ENCODE results near the gene PLB1.

Gene PLB1

GRCh38 chr2:28595323-28595722 lies 99.5 kb downstream of the PLB1 start:
- Histone ChIP-seq H3K27me3 (ENCODE audit: insufficient read depth, low read length, poor library complexity) (peaks cover 3% of the 10 kb centered on the region), H3K9me3 (ENCODE audit: insufficient read depth, low read length, severe bottlenecking) (no peaks in the 10 kb centered on the region), H3K4me3 (ENCODE audit: low read depth in 1 of 2, low read length in 2 of 2) (no peak overlapping the region), H3K4me1 (ENCODE audit: insufficient read depth, low read length) (no peaks in the 10 kb centered on the region), H3K27ac (ENCODE audit: low read length) (no peak overlapping the region), H3K4me2 (ENCODE audit: insufficient read depth, low read length) (no peak overlapping the region), H3K79me2 (ENCODE audit: insufficient read depth, low read length) (no peaks in the 10 kb centered on the region), H3K36me3 (ENCODE audit: insufficient read depth, low read length) (no peaks in the 10 kb centered on the region), H2AFZ (ENCODE audit: low read depth, low read length) (no peak overlapping the region), H3K9ac (ENCODE audit: low read depth, low read length) (no peak overlapping the region), H4K20me1 (ENCODE audit: insufficient read depth, low read length) (no peaks in the 10 kb centered on the region)
- ATAC-seq (ENCODE audit: insufficient read depth, low read depth) (no peak), DNase-seq (no peak)
- no peak for TF ChIP-seq CTCF (IDR thresholded peaks at IDR 0.05; ENCODE audit: borderline replicate concordance, extremely low read depth, low read length, poor library complexity, severe bottlenecking)
- TF ChIP-seq EZH2 (IDR thresholded peaks at IDR 0.05; ENCODE audit: borderline replicate concordance, low read depth, low read length, severe bottlenecking), result no peak

GRCh38 chr2:28598484-28598883 lies 102.6 kb downstream of the PLB1 start:
- DNase-seq (no peak), ATAC-seq (ENCODE audit: insufficient read depth, low read depth) (no peak)
- TF ChIP-seq CTCF (IDR thresholded peaks at IDR 0.05; ENCODE audit: borderline replicate concordance, extremely low read depth, low read length, poor library complexity, severe bottlenecking), result no peak
- H3K79me2 ChIP-seq (ENCODE audit: insufficient read depth, low read length), result no peaks in the 10 kb centered on the region
- no peak overlapping the region for H3K9ac ChIP-seq (ENCODE audit: low read depth, low read length)
- no peaks in the 10 kb centered on the region for H4K20me1 ChIP-seq (ENCODE audit: insufficient read depth, low read length)
- H3K4me1 ChIP-seq (ENCODE audit: insufficient read depth, low read length), result no peaks in the 10 kb centered on the region
- H3K36me3 ChIP-seq (ENCODE audit: insufficient read depth, low read length), result no peaks in the 10 kb centered on the region
- H3K9me3 ChIP-seq (ENCODE audit: insufficient read depth, low read length, severe bottlenecking), result no peaks in the 10 kb centered on the region
- peaks cover 1% of the 10 kb centered on the region for H3K27me3 ChIP-seq (ENCODE audit: insufficient read depth, low read length, poor library complexity)
- no peak overlapping the region for H2AFZ ChIP-seq (ENCODE audit: low read depth, low read length)
- no peak overlapping the region for H3K27ac ChIP-seq (ENCODE audit: low read length)
- H3K4me2 ChIP-seq (ENCODE audit: insufficient read depth, low read length), result no peak overlapping the region
- H3K4me3 ChIP-seq (ENCODE audit: low read depth in 1 of 2, low read length in 2 of 2), result no peak overlapping the region

GRCh38 chr2:28600181-28600580 lies 104.3 kb downstream of the PLB1 start:
- Histone ChIP-seq H3K4me3 (ENCODE audit: low read depth in 1 of 2, low read length in 2 of 2) (no peak overlapping the region), H3K4me1 (ENCODE audit: insufficient read depth, low read length) (no peaks in the 10 kb centered on the region), H2AFZ (ENCODE audit: low read depth, low read length) (no peak overlapping the region), H3K27ac (ENCODE audit: low read length) (no peak overlapping the region), H4K20me1 (ENCODE audit: insufficient read depth, low read length) (no peaks in the 10 kb centered on the region), H3K9ac (ENCODE audit: low read depth, low read length) (no peak overlapping the region), H3K36me3 (ENCODE audit: insufficient read depth, low read length) (no peaks in the 10 kb centered on the region), H3K79me2 (ENCODE audit: insufficient read depth, low read length) (no peaks in the 10 kb centered on the region), H3K27me3 (ENCODE audit: insufficient read depth, low read length, poor library complexity) (no peaks in the 10 kb centered on the region), H3K9me3 (ENCODE audit: insufficient read depth, low read length, severe bottlenecking) (no peaks in the 10 kb centered on the region), H3K4me2 (ENCODE audit: insufficient read depth, low read length) (no peak overlapping the region)
- DNase-seq (no peak), ATAC-seq (ENCODE audit: insufficient read depth, low read depth) (no peak)
- TF ChIP-seq CTCF (IDR thresholded peaks at IDR 0.05; ENCODE audit: borderline replicate concordance, extremely low read depth, low read length, poor library complexity, severe bottlenecking), result no peak
- no peak for TF ChIP-seq EZH2 (IDR thresholded peaks at IDR 0.05; ENCODE audit: borderline replicate concordance, low read depth, low read length, severe bottlenecking)

GRCh38 chr2:28601616-28602015 lies 105.8 kb downstream of the PLB1 start:
- Histone ChIP-seq H3K36me3 (ENCODE audit: insufficient read depth, low read length) (no peaks in the 10 kb centered on the region), H3K4me3 (ENCODE audit: low read depth in 1 of 2, low read length in 2 of 2) (no peak overlapping the region), H2AFZ (ENCODE audit: low read depth, low read length) (no peak overlapping the region), H3K79me2 (ENCODE audit: insufficient read depth, low read length) (no peaks in the 10 kb centered on the region), H3K9me3 (ENCODE audit: insufficient read depth, low read length, severe bottlenecking) (no peaks in the 10 kb centered on the region), H3K27me3 (ENCODE audit: insufficient read depth, low read length, poor library complexity) (no peaks in the 10 kb centered on the region), H4K20me1 (ENCODE audit: insufficient read depth, low read length) (no peaks in the 10 kb centered on the region), H3K9ac (ENCODE audit: low read depth, low read length) (no peak overlapping the region), H3K4me2 (ENCODE audit: insufficient read depth, low read length) (no peak overlapping the region), H3K4me1 (ENCODE audit: insufficient read depth, low read length) (no peaks in the 10 kb centered on the region), H3K27ac (ENCODE audit: low read length) (no peak overlapping the region)
- TF ChIP-seq CTCF (IDR thresholded peaks at IDR 0.05; ENCODE audit: borderline replicate concordance, extremely low read depth, low read length, poor library complexity, severe bottlenecking), result no peak
- TF ChIP-seq EZH2 (IDR thresholded peaks at IDR 0.05; ENCODE audit: borderline replicate concordance, low read depth, low read length, severe bottlenecking), result no peak
- DNase-seq, result no peak
- no peak for ATAC-seq (ENCODE audit: insufficient read depth, low read depth)

Data from DND-41 (cell line).